ENCODE results near the gene TJP1.

DNA sequence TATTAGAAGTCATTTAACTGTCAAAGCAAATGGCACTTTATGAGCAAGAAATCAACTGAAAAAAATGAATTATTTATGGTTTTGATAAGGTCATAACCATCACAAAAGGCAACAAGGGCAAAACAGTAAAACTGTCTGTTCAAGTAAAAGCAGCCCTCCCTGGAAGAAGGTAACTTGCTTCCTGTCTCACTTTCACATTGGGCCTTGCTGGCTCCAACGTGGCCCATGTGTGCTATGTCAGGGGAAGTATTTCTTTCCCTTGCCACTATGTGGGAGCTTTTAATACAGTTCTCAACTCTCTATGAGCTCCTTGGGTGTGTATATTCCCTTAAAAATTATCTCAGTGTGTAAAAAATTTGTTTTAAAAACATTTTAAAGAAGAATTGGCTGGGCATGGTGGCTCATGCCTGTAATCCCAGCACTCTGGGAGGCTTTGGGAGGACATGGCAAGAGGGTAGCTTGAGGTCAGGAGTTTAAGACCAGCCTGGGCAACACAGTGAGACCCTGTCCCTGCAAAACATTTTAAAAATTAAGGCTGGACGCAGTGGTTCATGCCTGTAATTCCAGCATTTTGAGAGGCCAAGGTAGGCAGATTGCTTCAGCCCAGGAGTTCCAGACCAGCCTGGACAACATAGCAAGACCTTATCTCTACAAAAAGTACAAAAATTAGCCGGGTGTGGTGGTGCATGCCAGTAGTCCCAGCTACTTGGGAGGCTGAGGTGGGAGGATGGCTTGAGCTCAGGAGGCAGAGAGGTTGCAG is 45.2 kb upstream of the TJP1 start:
- no peak for TF ChIP-seq EZH2 (IDR thresholded peaks at IDR 0.05; ENCODE audit: low read depth)
- TF ChIP-seq, protein P1, sequence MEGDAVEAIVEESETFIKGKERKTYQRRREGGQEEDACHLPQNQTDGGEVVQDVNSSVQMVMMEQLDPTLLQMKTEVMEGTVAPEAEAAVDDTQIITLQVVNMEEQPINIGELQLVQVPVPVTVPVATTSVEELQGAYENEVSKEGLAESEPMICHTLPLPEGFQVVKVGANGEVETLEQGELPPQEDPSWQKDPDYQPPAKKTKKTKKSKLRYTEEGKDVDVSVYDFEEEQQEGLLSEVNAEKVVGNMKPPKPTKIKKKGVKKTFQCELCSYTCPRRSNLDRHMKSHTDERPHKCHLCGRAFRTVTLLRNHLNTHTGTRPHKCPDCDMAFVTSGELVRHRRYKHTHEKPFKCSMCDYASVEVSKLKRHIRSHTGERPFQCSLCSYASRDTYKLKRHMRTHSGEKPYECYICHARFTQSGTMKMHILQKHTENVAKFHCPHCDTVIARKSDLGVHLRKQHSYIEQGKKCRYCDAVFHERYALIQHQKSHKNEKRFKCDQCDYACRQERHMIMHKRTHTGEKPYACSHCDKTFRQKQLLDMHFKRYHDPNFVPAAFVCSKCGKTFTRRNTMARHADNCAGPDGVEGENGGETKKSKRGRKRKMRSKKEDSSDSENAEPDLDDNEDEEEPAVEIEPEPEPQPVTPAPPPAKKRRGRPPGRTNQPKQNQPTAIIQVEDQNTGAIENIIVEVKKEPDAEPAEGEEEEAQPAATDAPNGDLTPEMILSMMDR (conservative IDR thresholded peaks at IDR 0.05) = no peak

Measured in PC-9 (cell line).